ENCODE results near the gene AKAP7. TPM values are rescaled to one million over a fixed set of nuclear protein-coding genes. Genes with fewer than 3 reads are reported as not detected.

The AKAP7 gene
- polyA plus RNA-seq, 3 donors, result 2.4 to 4.9 (median 3.4) TPM

DNA sequence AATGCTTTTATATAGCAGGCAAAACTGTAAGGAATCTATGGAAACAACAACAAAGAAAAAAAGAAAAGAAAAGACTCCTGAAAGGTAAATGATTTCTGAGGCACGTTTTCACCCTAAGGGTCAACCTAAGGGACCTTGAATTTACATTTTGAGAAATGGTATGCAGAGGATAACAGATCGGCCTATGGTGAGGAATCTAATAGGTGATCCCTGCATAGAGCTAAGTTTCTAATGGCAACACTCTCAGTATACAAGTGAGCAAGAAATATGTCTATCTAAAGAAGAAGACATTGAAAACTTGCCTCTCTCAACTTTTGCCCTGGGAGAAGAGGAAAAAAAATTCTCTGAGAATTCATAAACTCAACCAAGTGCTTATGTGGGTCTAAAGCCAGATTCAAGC is 18.9 kb upstream of the AKAP7 start:
- Mint-ChIP-seq H3K9me3 (no peaks in the 10 kb centered on the region), H3K4me3 (no peak overlapping the region), H3K36me3 (no peaks in the 10 kb centered on the region), H3K27me3 (ENCODE audit: low read depth in 3 of 3) (peaks cover 0 to 1% (median 0%) of the 10 kb centered on the region in 3 donors), H3K27ac (no peak overlapping the region), H3K4me1 (peaks cover 11% of the 10 kb centered on the region)
- H3K9me3 ChIP-seq (replicated peaks in 1 of 2; ENCODE audit: control insufficient read depth in 1 of 2, insufficient read depth in 1 of 2, low read length in 2 of 2), result no peaks in the 10 kb centered on the region
- intact Hi-C loops (cut with micrococcal nuclease), result loop anchor here (5.0 kb wide), 1 partner anchor 229 kb away; no protein-coding TSS in a partner anchor
- no CpG with 5 or more reads among the region's 2 CpGs for WGBS (ENCODE audit: insufficient coverage)
- no peaks in the 10 kb centered on the region for H3K79me2 ChIP-seq (ENCODE audit: insufficient read depth, low read length)
- TF ChIP-seq, protein P1, sequence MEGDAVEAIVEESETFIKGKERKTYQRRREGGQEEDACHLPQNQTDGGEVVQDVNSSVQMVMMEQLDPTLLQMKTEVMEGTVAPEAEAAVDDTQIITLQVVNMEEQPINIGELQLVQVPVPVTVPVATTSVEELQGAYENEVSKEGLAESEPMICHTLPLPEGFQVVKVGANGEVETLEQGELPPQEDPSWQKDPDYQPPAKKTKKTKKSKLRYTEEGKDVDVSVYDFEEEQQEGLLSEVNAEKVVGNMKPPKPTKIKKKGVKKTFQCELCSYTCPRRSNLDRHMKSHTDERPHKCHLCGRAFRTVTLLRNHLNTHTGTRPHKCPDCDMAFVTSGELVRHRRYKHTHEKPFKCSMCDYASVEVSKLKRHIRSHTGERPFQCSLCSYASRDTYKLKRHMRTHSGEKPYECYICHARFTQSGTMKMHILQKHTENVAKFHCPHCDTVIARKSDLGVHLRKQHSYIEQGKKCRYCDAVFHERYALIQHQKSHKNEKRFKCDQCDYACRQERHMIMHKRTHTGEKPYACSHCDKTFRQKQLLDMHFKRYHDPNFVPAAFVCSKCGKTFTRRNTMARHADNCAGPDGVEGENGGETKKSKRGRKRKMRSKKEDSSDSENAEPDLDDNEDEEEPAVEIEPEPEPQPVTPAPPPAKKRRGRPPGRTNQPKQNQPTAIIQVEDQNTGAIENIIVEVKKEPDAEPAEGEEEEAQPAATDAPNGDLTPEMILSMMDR (IDR thresholded peaks at IDR 0.05), result no peak
- H2AFZ ChIP-seq (ENCODE audit: insufficient read depth, low read depth, low read length, poor library complexity, severe bottlenecking), result no peak overlapping the region
- no peak overlapping the region for H3K4me2 ChIP-seq (replicated peaks; ENCODE audit: extremely low read depth, low read length, poor library complexity, severe bottlenecking)
- H3K4me3 ChIP-seq (replicated peaks in 1 of 3; ENCODE audit: low read depth in 2 of 3, low read length in 3 of 3), result no peak overlapping the region
- DNase-seq, result no peak
- no peaks in the 10 kb centered on the region for H3K36me3 ChIP-seq (replicated peaks in 1 of 2; ENCODE audit: control insufficient read depth in 1 of 2, insufficient read depth in 2 of 2, low read length in 2 of 2)
- no peaks in the 10 kb centered on the region for H4K20me1 ChIP-seq (ENCODE audit: insufficient read depth, low read length)
- no peak overlapping the region for H3K9ac ChIP-seq (ENCODE audit: insufficient read depth, low read length, poor library complexity, severe bottlenecking)
- H3K4me1 ChIP-seq (ENCODE audit: control insufficient read depth in 1 of 2, insufficient read depth in 2 of 2, low read length in 2 of 2), result peaks cover 5 to 8% of the 10 kb centered on the region in 2 donors
- H3K27ac ChIP-seq (ENCODE audit: low read depth in 1 of 2, low read length in 2 of 2), result no peak overlapping the region
- no peaks in the 10 kb centered on the region for H3K27me3 ChIP-seq (ENCODE audit: control insufficient read depth in 2 of 2, insufficient read depth in 2 of 2, low read length in 2 of 2)

DNA sequence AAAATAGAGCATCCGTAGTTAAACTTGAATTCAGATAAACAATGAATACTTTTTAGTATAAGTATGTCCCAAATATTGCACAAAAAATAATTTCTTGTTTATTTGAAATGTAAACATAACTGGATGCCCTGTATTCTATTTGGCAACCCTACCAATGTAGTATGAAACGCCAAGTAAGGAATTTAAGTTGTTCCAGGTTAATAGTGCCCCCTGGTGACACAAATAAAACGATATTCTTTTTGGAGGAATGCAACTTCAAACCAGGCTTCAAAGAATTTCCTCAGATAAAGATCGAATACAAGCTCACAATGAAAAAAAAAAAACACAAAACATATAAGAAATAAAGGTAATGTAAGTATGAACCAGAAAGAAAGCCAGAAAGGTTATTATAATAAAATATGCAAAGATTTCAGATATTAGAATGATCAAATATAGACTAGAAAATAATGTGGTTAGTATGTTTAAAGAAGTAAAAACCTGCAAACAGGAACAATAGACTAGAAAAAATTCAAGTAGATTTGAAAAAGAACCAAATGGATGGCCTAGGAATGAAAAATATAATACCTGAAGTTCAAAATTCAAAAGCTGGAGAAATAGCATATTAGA is 18.4 kb upstream of the AKAP7 start:
- H3K27me3 Mint-ChIP-seq (ENCODE audit: low read depth in 3 of 3), result peaks cover 0 to 1% (median 0%) of the 10 kb centered on the region in 3 donors
- no peak overlapping the region for H3K4me3 ChIP-seq (replicated peaks in 1 of 3; ENCODE audit: low read depth in 2 of 3, low read length in 3 of 3)
- no peak overlapping the region for H3K4me3 Mint-ChIP-seq
- H3K36me3 ChIP-seq (replicated peaks in 1 of 2; ENCODE audit: control insufficient read depth in 1 of 2, insufficient read depth in 2 of 2, low read length in 2 of 2), result no peaks in the 10 kb centered on the region
- no peaks in the 10 kb centered on the region for H3K27me3 ChIP-seq (ENCODE audit: control insufficient read depth in 2 of 2, insufficient read depth in 2 of 2, low read length in 2 of 2)
- H3K79me2 ChIP-seq (ENCODE audit: insufficient read depth, low read length), result no peaks in the 10 kb centered on the region
- TF ChIP-seq, protein P1 (IDR thresholded peaks at IDR 0.05), result peak; percentile 57
- H3K27ac ChIP-seq (ENCODE audit: low read depth in 1 of 2, low read length in 2 of 2), result no peak overlapping the region
- peaks cover 5 to 8% of the 10 kb centered on the region in 2 donors for H3K4me1 ChIP-seq (ENCODE audit: control insufficient read depth in 1 of 2, insufficient read depth in 2 of 2, low read length in 2 of 2)
- H3K9me3 ChIP-seq (replicated peaks in 1 of 2; ENCODE audit: control insufficient read depth in 1 of 2, insufficient read depth in 1 of 2, low read length in 2 of 2), result no peaks in the 10 kb centered on the region
- peaks cover 11% of the 10 kb centered on the region for H3K4me1 Mint-ChIP-seq
- no peak overlapping the region for H3K4me2 ChIP-seq (replicated peaks; ENCODE audit: extremely low read depth, low read length, poor library complexity, severe bottlenecking)
- H3K9ac ChIP-seq (ENCODE audit: insufficient read depth, low read length, poor library complexity, severe bottlenecking), result no peak overlapping the region
- no peaks in the 10 kb centered on the region for H3K36me3 Mint-ChIP-seq
- peak; percentile 18 to 21 (median 21) for DNase-seq
- no peak overlapping the region for H2AFZ ChIP-seq (ENCODE audit: insufficient read depth, low read depth, low read length, poor library complexity, severe bottlenecking)
- H4K20me1 ChIP-seq (ENCODE audit: insufficient read depth, low read length), result no peaks in the 10 kb centered on the region
- intact Hi-C loops (cut with micrococcal nuclease), result loop anchor here (5.0 kb wide), 1 partner anchor 230 kb away; no protein-coding TSS in a partner anchor
- WGBS (ENCODE audit: insufficient coverage), result no CpG with 5 or more reads among the region's 4 CpGs
- H3K9me3 Mint-ChIP-seq, result no peaks in the 10 kb centered on the region
- no peak overlapping the region for H3K27ac Mint-ChIP-seq

All from CD14-positive monocyte (primary cell).